ENCODE measurements around the gene SIGLEC1. TPM values are rescaled to one million over a fixed set of nuclear protein-coding genes. Genes with fewer than 3 reads are reported as not detected.

The SIGLEC1 gene
- polyA plus RNA-seq, 6 donors from 2014 or later, result not detected

GRCh38 chr20:3673221-3674070, 39.0 kb downstream of the SIGLEC1 start:
- Mint-ChIP-seq H3K9me3 (peaks cover 0 to 2% (median 0%) of the 10 kb centered on the region in 7 donors), H3K4me3 (peak overlapping the region in 1 of 8 donors; percentile 16), H3K36me3 (no peaks in the 10 kb centered on the region), H3K4me1 (peaks cover 6 to 19% (median 11%) of the 10 kb centered on the region in 3 donors), H3K27me3 (peaks cover 23 to 77% (median 71%) of the 10 kb centered on the region in 3 donors), H3K27ac (no peak overlapping the region)
- DNase-seq (no peak), ATAC-seq (ENCODE audit: low read depth in 2 of 2) (no peak)

- H3K27me3 Mint-ChIP-seq, result peaks cover 23 to 80% (median 69%) of the 10 kb centered on the region in 3 donors
- DNase-seq (no peak), ATAC-seq (ENCODE audit: low read depth in 2 of 2) (peak in 1 of 2 donors; percentile 14)
- H3K9me3 Mint-ChIP-seq, result peaks cover 0 to 2% (median 0%) of the 10 kb centered on the region in 7 donors
- peaks cover 6 to 19% (median 11%) of the 10 kb centered on the region in 3 donors for H3K4me1 Mint-ChIP-seq
- peak overlapping the region in 1 of 8 donors; percentile 16 for H3K4me3 Mint-ChIP-seq
- H3K36me3 Mint-ChIP-seq, result no peaks in the 10 kb centered on the region
- H3K27ac Mint-ChIP-seq, result no peak overlapping the region
These were observed 39.7 kb downstream of the SIGLEC1 start for GRCh38 chr20:3672547-3673171.

- Mint-ChIP-seq H3K36me3 (no peaks in the 10 kb centered on the region), H3K9me3 (peaks cover 0 to 2% (median 0%) of the 10 kb centered on the region in 7 donors), H3K4me1 (peaks cover 6 to 18% (median 11%) of the 10 kb centered on the region in 3 donors), H3K27me3 (peaks cover 23 to 74% (median 73%) of the 10 kb centered on the region in 3 donors), H3K4me3 (peak overlapping the region in 1 of 8 donors; percentile 29), H3K27ac (no peak overlapping the region)
- DNase-seq (no peak), ATAC-seq (ENCODE audit: low read depth in 2 of 2) (no peak)
These were observed 40.3 kb downstream of the SIGLEC1 start for GRCh38 chr20:3671986-3672546.

GRCh38 chr20:3670945-3671344, 41.5 kb downstream of the SIGLEC1 start:
- H3K27ac Mint-ChIP-seq, result no peak overlapping the region
- peaks cover 17 to 74% (median 64%) of the 10 kb centered on the region in 3 donors for H3K27me3 Mint-ChIP-seq
- peaks cover under 1 to 11% (median 6%) of the 10 kb centered on the region in 3 donors for H3K4me1 Mint-ChIP-seq
- DNase-seq, result no peak
- no peak for ATAC-seq (ENCODE audit: low read depth in 2 of 2)
- H3K36me3 Mint-ChIP-seq, result no peaks in the 10 kb centered on the region
- H3K9me3 Mint-ChIP-seq, result peaks cover 0 to 2% (median 0%) of the 10 kb centered on the region in 7 donors
- H3K4me3 Mint-ChIP-seq, result peak overlapping the region in 1 of 8 donors; percentile 5

GRCh38 chr20:3670511-3670910, 41.9 kb downstream of the SIGLEC1 start:
- Mint-ChIP-seq H3K4me1 (peaks cover 2 to 11% (median 6%) of the 10 kb centered on the region in 3 donors), H3K9me3 (peaks cover 0 to 2% (median 0%) of the 10 kb centered on the region in 7 donors), H3K27me3 (peaks cover 15 to 70% (median 60%) of the 10 kb centered on the region in 3 donors), H3K4me3 (no peak overlapping the region), H3K27ac (no peak overlapping the region), H3K36me3 (no peaks in the 10 kb centered on the region)
- DNase-seq (no peak), ATAC-seq (ENCODE audit: low read depth in 2 of 2) (no peak)

GRCh38 chr20:3669710-3670367, 42.6 kb downstream of the SIGLEC1 start:
- DNase-seq, result no peak
- H3K27ac Mint-ChIP-seq, result no peak overlapping the region
- H3K36me3 Mint-ChIP-seq, result no peaks in the 10 kb centered on the region
- H3K9me3 Mint-ChIP-seq, result peaks cover 0 to 2% (median 0%) of the 10 kb centered on the region in 7 donors
- H3K27me3 Mint-ChIP-seq, result peaks cover 8 to 63% (median 53%) of the 10 kb centered on the region in 3 donors
- peaks cover 2 to 12% (median 11%) of the 10 kb centered on the region in 3 donors for H3K4me1 Mint-ChIP-seq
- peak overlapping the region in 1 of 8 donors; percentile 43 for H3K4me3 Mint-ChIP-seq
- ATAC-seq (ENCODE audit: low read depth in 2 of 2), result no peak

- H3K4me3 Mint-ChIP-seq, result no peak overlapping the region
- H3K27ac Mint-ChIP-seq, result peak overlapping the region in 1 of 6 donors; percentile 8
- H3K36me3 Mint-ChIP-seq, result no peaks in the 10 kb centered on the region
- DNase-seq (no peak), ATAC-seq (ENCODE audit: low read depth in 2 of 2) (no peak)
- peaks cover 2 to 13% (median 7%) of the 10 kb centered on the region in 3 donors for H3K4me1 Mint-ChIP-seq
- peaks cover 8 to 57% (median 41%) of the 10 kb centered on the region in 3 donors for H3K27me3 Mint-ChIP-seq
- peaks cover 0 to 2% (median 0%) of the 10 kb centered on the region in 7 donors for H3K9me3 Mint-ChIP-seq
These were observed 44.9 kb downstream of the SIGLEC1 start for GRCh38 chr20:3667434-3668037.

- H3K9me3 Mint-ChIP-seq, result peaks cover 0 to 2% (median 0%) of the 10 kb centered on the region in 7 donors
- DNase-seq (no peak), ATAC-seq (ENCODE audit: low read depth in 2 of 2) (no peak)
- H3K27me3 Mint-ChIP-seq, result peaks cover 9 to 52% (median 43%) of the 10 kb centered on the region in 3 donors
- no peak overlapping the region for H3K27ac Mint-ChIP-seq
- no peak overlapping the region for H3K4me3 Mint-ChIP-seq
- H3K4me1 Mint-ChIP-seq, result peaks cover 4 to 15% (median 10%) of the 10 kb centered on the region in 3 donors
- H3K36me3 Mint-ChIP-seq, result no peaks in the 10 kb centered on the region
These were observed 48.5 kb downstream of the SIGLEC1 start for GRCh38 chr20:3663858-3664257.

GRCh38 chr20:3663031-3663701, 49.2 kb downstream of the SIGLEC1 start, which contains the start of gene GFRA4:
GFRA4 (minus strand) TSS chr20:3663399; CDS start chr20:3663399, 0 bp downstream.
- DNase-seq (no peak), ATAC-seq (ENCODE audit: low read depth in 2 of 2) (no peak)
- H3K36me3 Mint-ChIP-seq, result no peaks in the 10 kb centered on the region
- H3K27ac Mint-ChIP-seq, result no peak within 1 kb of the TSS
- H3K4me1 Mint-ChIP-seq, result peaks cover 6 to 18% (median 13%) of the 10 kb centered on the region in 3 donors
- H3K9me3 Mint-ChIP-seq, result peaks cover 0 to 3% (median 0%) of the 10 kb centered on the region in 7 donors
- H3K27me3 Mint-ChIP-seq, result peaks cover 9 to 53% (median 39%) of the 10 kb centered on the region in 3 donors
- peak within 1 kb of the TSS in 1 of 8 donors; percentile 59 for H3K4me3 Mint-ChIP-seq
